HG03460 (cell line): ENCODE results near the gene APLP2.
"Not testable (repeated sequence)": the region's sequence is repeated elsewhere in the genome, so short reads cannot be mapped to it uniquely, and the experiment has no call there.

Experiments used
- ATAC-seq: cut with Tn5 transposase; IDR thresholded peaks from one replicate; pipeline ENCODE4 v1.9.1; 2021; ENCODE audit not compliant: unreplicated experiment

APLP2 gene

GRCh38 chr11:130164221-130164570 lies 94.5 kb downstream of the APLP2 start:
- no peak for ATAC-seq

GRCh38 chr11:130165601-130166456 lies 96.1 kb downstream of the APLP2 start:
- no peak for ATAC-seq

- no peak for ATAC-seq
These were observed 96.7 kb downstream of the APLP2 start for GRCh38 chr11:130166457-130166784.

GRCh38 chr11:130167146-130167545 lies 97.5 kb downstream of the APLP2 start:
- ATAC-seq: no peak

GRCh38 chr11:130168105-130168504 lies 98.4 kb downstream of the APLP2 start:
- ATAC-seq: no peak

- ATAC-seq: no peak
These were observed 100.7 kb downstream of the APLP2 start for GRCh38 chr11:130170345-130170744.

- no peak for ATAC-seq
These were observed 101.8 kb downstream of the APLP2 start for GRCh38 chr11:130171534-130171933.

GRCh38 chr11:130172001-130172400 lies 102.3 kb downstream of the APLP2 start:
- ATAC-seq: not testable (repeated sequence)

GRCh38 chr11:130174642-130175041 lies 104.9 kb downstream of the APLP2 start:
- ATAC-seq: no peak

- no peak for ATAC-seq
These were observed 106.2 kb downstream of the APLP2 start for GRCh38 chr11:130175898-130176297.

- no peak for ATAC-seq
These were observed 108.1 kb downstream of the APLP2 start for GRCh38 chr11:130177782-130178181.

GRCh38 chr11:130178441-130179339 lies 109.0 kb downstream of the APLP2 start:
- ATAC-seq: no peak

- no peak for ATAC-seq
These were observed 110.0 kb downstream of the APLP2 start for GRCh38 chr11:130179396-130180306.

GRCh38 chr11:130180491-130180890 lies 110.8 kb downstream of the APLP2 start:
- no peak for ATAC-seq

GRCh38 chr11:130180896-130181294 lies 111.2 kb downstream of the APLP2 start:
- ATAC-seq: no peak

- ATAC-seq: no peak
These were observed 111.9 kb downstream of the APLP2 start for GRCh38 chr11:130181295-130182272.

- no peak for ATAC-seq
These were observed 114.3 kb downstream of the APLP2 start for GRCh38 chr11:130183878-130184610.

GRCh38 chr11:130187096-130187495 lies 117.4 kb downstream of the APLP2 start:
- no peak for ATAC-seq

- ATAC-seq: no peak
These were observed 118.4 kb downstream of the APLP2 start for GRCh38 chr11:130188047-130188446.
